HG03558 (cell line): ENCODE results near the gene LRRC4B.
"Not testable (repeated sequence)": the region's sequence is repeated elsewhere in the genome, so short reads cannot be mapped to it uniquely, and the experiment has no call there.

Experiments used
- ATAC-seq: cut with Tn5 transposase; IDR thresholded peaks from one replicate; pipeline ENCODE4 v1.9.1; 2021; ENCODE audit warnings: moderate number of reproducible peaks; ENCODE audit not compliant: unreplicated experiment; ENCODE audit errors: extremely low read depth

LRRC4B gene

DNA sequence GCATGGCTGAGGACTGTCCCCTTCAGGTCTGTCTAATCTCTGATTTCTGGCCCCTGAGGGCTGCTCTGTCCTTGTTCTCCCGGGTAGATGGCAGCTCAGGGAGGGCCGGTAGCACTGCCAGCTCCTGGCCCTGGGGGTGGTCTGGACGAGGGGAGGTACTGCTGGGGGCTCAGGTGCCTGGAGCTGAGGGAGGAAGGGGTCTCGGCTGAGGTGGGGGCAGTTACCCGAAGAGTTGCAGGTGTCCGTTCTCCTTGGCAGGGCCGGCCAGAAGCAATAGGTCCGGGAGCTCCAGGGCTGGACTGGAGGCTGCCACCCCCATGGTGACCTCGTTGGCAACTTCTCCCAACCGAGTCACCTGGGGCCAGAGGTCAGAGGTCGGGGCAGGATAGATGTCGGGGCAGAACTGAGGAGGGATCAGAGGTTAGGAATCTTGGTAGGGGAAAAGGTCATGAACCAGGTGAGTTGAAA lies 93.1 kb downstream of the LRRC4B start:
- no peak for ATAC-seq

DNA sequence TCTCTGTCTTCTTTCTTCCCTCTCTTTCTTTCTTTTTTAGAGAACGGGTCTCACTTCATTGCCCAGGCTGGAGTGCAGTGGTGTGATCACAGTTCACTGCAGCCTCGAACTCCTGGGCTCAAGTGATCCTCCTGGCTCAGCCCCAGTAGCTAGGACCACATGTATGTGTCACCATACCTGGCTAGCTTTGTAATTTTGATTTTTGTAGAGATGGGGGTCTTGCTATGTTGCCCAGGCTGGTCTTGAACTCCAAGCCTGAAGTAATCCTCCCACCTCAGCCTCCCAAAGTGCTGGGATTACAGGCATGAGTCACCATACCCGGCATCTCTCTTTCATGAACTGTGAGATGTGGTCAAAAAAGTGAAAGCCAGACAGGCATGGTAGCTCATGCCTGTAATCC lies 94.9 kb downstream of the LRRC4B start:
- not testable (repeated sequence) for ATAC-seq

DNA sequence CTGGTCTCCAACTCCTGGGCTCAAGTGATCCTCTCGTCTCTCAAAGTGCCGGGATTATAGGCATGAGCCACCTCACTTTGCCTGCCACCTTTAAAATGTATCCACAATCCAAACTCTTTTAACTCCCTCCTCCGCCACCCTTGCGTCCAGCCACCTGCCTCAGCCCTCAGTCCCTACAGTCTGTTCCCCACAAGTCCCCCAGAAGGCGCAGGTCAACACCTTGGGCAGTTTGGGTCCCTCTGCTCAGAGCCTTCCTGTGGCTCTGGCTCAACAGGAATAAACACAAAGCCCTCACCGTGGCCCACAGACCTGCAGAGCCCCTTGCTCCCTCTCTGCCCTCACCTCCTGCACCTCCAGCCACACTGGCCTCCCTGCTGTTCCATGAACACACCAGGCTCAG lies 99.4 kb downstream of the LRRC4B start:
- ATAC-seq, result no peak

DNA sequence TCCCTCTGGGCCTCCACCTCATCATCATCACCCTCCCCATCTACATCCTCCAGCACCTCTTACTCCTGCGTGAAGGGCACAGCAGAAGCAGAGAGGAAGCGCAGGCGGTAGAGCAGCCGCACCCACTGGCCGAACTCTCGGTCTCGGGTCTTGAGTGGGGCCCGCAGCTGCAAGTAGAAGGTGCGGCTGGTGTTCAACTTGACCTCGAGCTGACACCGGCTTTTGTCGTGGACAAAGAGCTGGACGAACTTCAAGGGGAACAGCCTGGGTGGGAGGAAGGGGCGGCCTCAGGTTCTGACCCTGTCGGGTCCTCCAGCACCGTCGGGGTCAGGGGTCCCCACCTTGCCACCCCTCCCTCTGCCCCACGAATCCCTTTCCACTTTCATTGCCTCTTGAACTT lies 100.7 kb downstream of the LRRC4B start:
- ATAC-seq, result no peak
